Heart left ventricle (tissue), 13 donors: ENCODE data around the gene PACS2.

Experiments used
- CTCF ChIP-seq, 12 donors: fragments of 200-600 bp; sonication (generic) in 4 of 12; IDR thresholded peaks; one replicate each; pipeline versions ENCODE4 v1.5.0 to v1.8.0; 2018 to 2022; ENCODE audit warnings: antibody characterized with exemption in 12 of 12, mild to moderate bottlenecking in 5 of 12
- POLR2A ChIP-seq, 2 donors: fragments of 450-650 bp; IDR thresholded peaks; one replicate each; pipeline ENCODE4 v1.6.1; 2017; ENCODE audit warnings: antibody characterized with exemption in 2 of 2, mild to moderate bottlenecking in 2 of 2, moderate library complexity in 2 of 2
- donor health status: ischemic (EF 13 %, LVEDD 7.1; RV severe dilation, severe dysfunction).
- donor health status: DM: no; HTN: yes; CAD: no.
- donor health status: DM: no; HTN: no; CAD: no.
- donor health status: ischemic (EF 25% LVEDD 6.9; RV normal size, moderate dysfunction).
- donor health status: ischemic (EF 25% LVEDD 5.7; RV mildly dilated, moderate dysfunction).
- donor health status: ischemic (EF 35%, LVEDD 5.7; RV mildly dilated, moderate dysfunction).
- donor health status: nonischemic (EF 11% LVEDD 7.7; RV severe dilation, severe dysfunction).
- donor health status: DM: yes; HTN: yes; CAD: no.
- donor health status: PGD.
- donor health status: ischemic (EF 29% LVEDD 5.4; RV normal size, mild dysfunction).
- donor health status: nonischemic (EF 23%, LVEDD 6.1; RV moderate dilation, normal function).

- TF ChIP-seq POLR2A (IDR thresholded peaks at IDR 0.05) (no peak), CTCF (IDR thresholded peaks at IDR 0.05) (no peak)
These were observed 70.7 kb downstream of the PACS2 start for GRCh38 chr14:105385322-105385637.
